Endothelial cell of umbilical vein (primary cell): ENCODE data around the gene SERF1A.
"Not testable (repeated sequence)": the region's sequence is repeated elsewhere in the genome, so short reads cannot be mapped to it uniquely, and the experiment has no call there.

ENCODE experiments used
- CTCF ChIP-seq, 2 donors: IDR thresholded peaks; 1 replicate in 1 of 2; 2 replicates in 1 of 2; pipeline ENCODE4 v1.5.1; 2011; ENCODE audit warnings: low read length in 2 of 2, mild to moderate bottlenecking in 2 of 2, moderate library complexity in 2 of 2, control low read depth in 1 of 2, inconsistent platforms in 1 of 2, low read depth in 1 of 2; ENCODE audit not compliant: insufficient read depth in 1 of 2; ENCODE audit errors: extremely low read depth in 1 of 2
- EZH2 ChIP-seq: IDR thresholded peaks from 2 replicates; pipeline ENCODE4 v1.6.1; 2012; ENCODE audit warnings: borderline replicate concordance, low read depth, mild to moderate bottlenecking, moderate library complexity, low read length, inconsistent platforms; ENCODE audit not compliant: severe bottlenecking
- GATA2 ChIP-seq: IDR thresholded peaks from 2 replicates; pipeline ENCODE4 v1.7.0; 2011; ENCODE audit warnings: low read depth, mild to moderate bottlenecking, moderate library complexity, mixed read lengths, low read length; ENCODE audit not compliant: insufficient read length, insufficient read depth
- JUN ChIP-seq: IDR thresholded peaks from 2 replicates; pipeline ENCODE4 v1.6.1; 2011; ENCODE audit warnings: borderline replicate concordance, low read depth; ENCODE audit not compliant: insufficient read length, insufficient read depth
- MAX ChIP-seq: IDR thresholded peaks from 2 replicates; pipeline ENCODE4 v1.6.1; 2011; ENCODE audit not compliant: insufficient read depth, insufficient read length
- MYC ChIP-seq: IDR thresholded peaks from one replicate; pipeline ENCODE4 v1.6.1; 2011; ENCODE audit warnings: mild to moderate bottlenecking, low read depth, low read length
- POLR2A ChIP-seq: IDR thresholded peaks from 2 replicates; pipeline ENCODE4 v1.6.1; 2012; ENCODE audit warnings: low read depth, mild to moderate bottlenecking, control low read depth, low read length
- POLR2AphosphoS5 ChIP-seq: IDR thresholded peaks from 2 replicates; pipeline ENCODE4 v1.6.1; 2012; ENCODE audit warnings: low read depth, mild to moderate bottlenecking, control low read depth, low read length, moderate library complexity; ENCODE audit not compliant: insufficient read depth

- not testable (repeated sequence) for TF ChIP-seq CTCF (IDR thresholded peaks at IDR 0.05; ENCODE audit: extremely low read depth in 1 of 2, insufficient read depth in 1 of 2, low read depth in 1 of 2, low read length in 2 of 2); POLR2A; MAX; POLR2AphosphoS5; EZH2; GATA2; MYC; JUN
Measured at GRCh38 chr5:70866778-70867177, 33.7 kb upstream of the SERF1A start.
